Measurements from ENCODE around the gene DAB1.

Gene DAB1

GRCh38 chr1:56966698-56966999, 457.2 kb downstream of the DAB1 start:
- no peak for DNase-seq

- no peak for DNase-seq
Observed at GRCh38 chr1:56965916-56966697, 457.8 kb downstream of the DAB1 start, which contains the start of gene C8B. C8B (minus strand) TSS chr1:56966015; CDS start chr1:56965948, 67 bp downstream.

- no peak for DNase-seq
Observed at GRCh38 chr1:56965191-56965590, 458.7 kb downstream of the DAB1 start.

- no peak for DNase-seq
Observed at GRCh38 chr1:56964349-56965017, 459.4 kb downstream of the DAB1 start.

- DNase-seq, result no peak
Observed at GRCh38 chr1:56963667-56964066, 460.2 kb downstream of the DAB1 start.

- DNase-seq, result no peak
Observed at GRCh38 chr1:56961426-56961825, 462.4 kb downstream of the DAB1 start.

GRCh38 chr1:56958526-56958925, 465.3 kb downstream of the DAB1 start:
- DNase-seq, result no peak

- no peak for DNase-seq
Observed at GRCh38 chr1:56957931-56958330, 465.9 kb downstream of the DAB1 start.

GRCh38 chr1:56954664-56955063, 469.2 kb downstream of the DAB1 start:
- DNase-seq, result no peak

- DNase-seq, result no peak
Observed at GRCh38 chr1:56953386-56953785, 470.5 kb downstream of the DAB1 start.

- DNase-seq, result no peak
Observed at GRCh38 chr1:56952501-56952900, 471.4 kb downstream of the DAB1 start.

- no peak for DNase-seq
Observed at GRCh38 chr1:56948403-56949023, 475.3 kb downstream of the DAB1 start.
